SU-DHL-6 (cell line): ENCODE data around the gene HMHB1.

Experiments
- CTCF ChIP-seq: fragments of 200-600 bp; sonication (generic); IDR thresholded peaks from one replicate; pipeline ENCODE4 v1.5.1; 2017; ENCODE audit warnings: antibody characterized with exemption, mild to moderate bottlenecking, low read length, moderate library complexity; ENCODE audit not compliant: insufficient read depth, poor library complexity, severe bottlenecking
- EZH2phosphoT487 ChIP-seq: fragments of 200-600 bp; sonication (generic), shearing (Covaris generic); conservative IDR thresholded peaks from 2 replicates; pipeline ENCODE4 v1.6.1; 2018; ENCODE audit warnings: mild to moderate bottlenecking, antibody characterized with exemption, low read length, moderate library complexity, mixed read lengths

DNA sequence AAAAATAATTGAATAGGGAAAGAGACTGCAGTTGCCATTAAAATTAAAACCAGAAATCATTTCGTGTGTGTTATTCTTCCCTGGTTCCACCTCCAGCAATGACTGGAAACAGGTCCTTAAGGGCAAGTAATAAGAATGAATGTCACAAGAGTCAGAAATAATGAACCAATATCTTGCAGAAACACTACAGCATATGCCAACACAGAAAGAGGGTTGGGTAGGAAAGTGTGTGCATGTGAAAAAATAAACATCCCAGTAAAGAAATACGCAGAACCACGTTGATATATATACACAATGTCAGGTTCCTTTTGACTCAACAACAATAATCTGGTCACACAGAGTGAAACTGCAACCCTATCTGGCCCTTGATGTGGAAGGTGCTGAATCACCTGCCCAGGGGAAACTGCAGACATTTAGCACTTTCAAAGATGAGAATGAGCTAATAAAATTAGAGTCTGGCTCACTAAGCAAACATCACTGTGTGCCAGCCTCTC is 15.0 kb downstream of the HMHB1 start:
- no peak for TF ChIP-seq CTCF
- TF ChIP-seq EZH2phosphoT487: no peak
